HepG2 (cell line): Measurements from ENCODE around the gene PALS1. TPM values are rescaled to one million over a fixed set of nuclear protein-coding genes. Genes with fewer than 3 reads are reported as not detected.
A peak's percentile ranks its signal among the peaks of the same experiment; 100 is the strongest.

Experiments
- ATAC-seq: fragments of 200-7000 bp; cut with Tn5 transposase; 3 replicates; pipeline ENCODE4 v1.9.1; 2020; ENCODE audit warnings: mild to moderate bottlenecking, moderate library complexity
- BruUV-seq: library from RNA; stranded (reverse); fragments of 400-500 nt; replicated peaks from 2 replicates; lab custom pipeline; 2021; lab: Mats Ljungman, UMichigan
- CTCF ChIA-PET: fragments of 300-600 bp; formaldehyde crosslinking; extraction: SDS; loops from one replicate; lab custom pipeline; 2021; ENCODE audit warnings: low total read pairs, inconsistent platforms, low intra/inter-chr PET ratio; lab: Yijun Ruan, JAX
- POLR2A ChIA-PET: fragments of 350-600 bp; sonication (Branson Sonifier 250); formaldehyde crosslinking; loops from one replicate; lab custom pipeline; 2020; ENCODE audit warnings: antibody characterized with exemption, inconsistent platforms; lab: Yijun Ruan, JAX
- DNase-seq: peaks from one replicate; pipeline ENCODE4 v3.0.0-alpha.2; 2015; ENCODE audit warnings: low spot score
- FAIRE-seq: peaks from 3 replicates; lab custom pipeline; 2011; peaks lifted over from hg19 to GRCh38; lab: Jason Lieb, UNC
- H2AFZ ChIP-seq: one replicate; pipeline ENCODE4 v1.6.1; 2011; ENCODE audit warnings: low read length, inconsistent platforms
- H3K27ac ChIP-seq: fragments of 300-600 bp; 3 replicates; pipeline ENCODE4 v1.8.0; 2011; ENCODE audit warnings: mixed run types, mild to moderate bottlenecking, mixed read lengths, low read length, inconsistent platforms; ENCODE audit not compliant: insufficient read depth; ENCODE audit errors: extremely low read length
- H3K27me3 ChIP-seq, 2 experiments: fragments of 200-600 bp in 1 of 2; 2 replicates in 1 of 2; 3 replicates in 1 of 2; pipeline versions ENCODE4 v1.6.0 to v1.8.0; 2011; ENCODE audit warnings: low read length in 2 of 2, mild to moderate bottlenecking in 2 of 2, moderate library complexity in 2 of 2, inconsistent platforms in 1 of 2; ENCODE audit not compliant: insufficient read depth in 2 of 2, control insufficient read depth in 1 of 2
- H3K36me3 ChIP-seq, 2 experiments: fragments of 200-600 bp in 1 of 2; replicated peaks in 1 of 2; 2 replicates in 1 of 2; 3 replicates in 1 of 2; pipeline versions ENCODE4 v1.5.1 to v1.8.0; 2011; ENCODE audit warnings: low read length in 2 of 2, inconsistent platforms in 1 of 2; ENCODE audit not compliant: insufficient read depth in 2 of 2, control insufficient read depth in 1 of 2
- H3K4me1 ChIP-seq: 2 replicates; pipeline ENCODE4 v1.5.1; 2012; ENCODE audit warnings: low read length, inconsistent platforms; ENCODE audit not compliant: insufficient read depth
- H3K4me2 ChIP-seq: 2 replicates; pipeline ENCODE4 v1.6.0; 2011; ENCODE audit warnings: low read depth, low read length, inconsistent platforms
- H3K4me3 ChIP-seq, 3 experiments: fragments of 200-600 bp in 1 of 3; sonication (generic), shearing (Covaris generic) in 1 of 3; replicated peaks in 1 of 3; 2 replicates each; pipeline ENCODE4 v1.5.1; 2011 to 2016; ENCODE audit warnings: low read length in 3 of 3, inconsistent platforms in 2 of 3, low read depth in 2 of 3, mild to moderate bottlenecking in 2 of 3, control low read depth in 1 of 3, mixed read lengths in 1 of 3; ENCODE audit not compliant: insufficient read depth in 1 of 3
- H3K79me2 ChIP-seq: one replicate; pipeline ENCODE4 v1.6.1; 2011; ENCODE audit warnings: low read length, inconsistent platforms; ENCODE audit not compliant: insufficient read depth
- H3K9ac ChIP-seq: 2 replicates; pipeline ENCODE4 v1.6.0; 2011; ENCODE audit warnings: mild to moderate bottlenecking, low read depth, low read length, inconsistent platforms; ENCODE audit not compliant: insufficient read depth
- H3K9me3 ChIP-seq: 2 replicates; pipeline ENCODE4 v1.5.1; 2012; ENCODE audit warnings: mild to moderate bottlenecking, low read length
- H4K20me1 ChIP-seq: 2 replicates; pipeline ENCODE4 v1.6.0; 2011; ENCODE audit warnings: inconsistent platforms, mild to moderate bottlenecking, low read length, moderate library complexity; ENCODE audit not compliant: insufficient read depth
- ELF4 ChIP-seq: sonication (generic); formaldehyde crosslinking; IDR thresholded peaks from 2 replicates; pipeline ENCODE4 v1.5.0; 2020; ENCODE audit warnings: missing genetic modification reagents, mild to moderate bottlenecking, moderate library complexity, borderline replicate concordance
- FOSL2 ChIP-seq: sonication (generic); formaldehyde crosslinking; IDR thresholded peaks from 2 replicates; pipeline ENCODE4 v1.4.0; 2020; ENCODE audit warnings: missing genetic modification reagents
- HDAC6 ChIP-seq: fragments of 200-600 bp; sonication (generic); IDR thresholded peaks from 2 replicates; pipeline ENCODE4 v1.7.0; 2017; ENCODE audit warnings: mild to moderate bottlenecking, antibody characterized with exemption, low read length, low read depth
- ISX ChIP-seq: sonication (generic); formaldehyde crosslinking; conservative IDR thresholded peaks from 2 replicates; pipeline ENCODE4 v1.5.0; 2020; ENCODE audit warnings: missing genetic modification reagents
- KAT8 ChIP-seq: IDR thresholded peaks from 2 replicates; pipeline ENCODE4 v1.6.1; 2016; ENCODE audit warnings: missing genetic modification reagents, missing compliant biosample characterization
- RARG ChIP-seq: sonication (generic); formaldehyde crosslinking; IDR thresholded peaks from 2 replicates; pipeline ENCODE4 v1.4.0; 2020; ENCODE audit warnings: low read depth, mild to moderate bottlenecking, missing genetic modification reagents
- RFXAP ChIP-seq: sonication (generic); formaldehyde crosslinking; IDR thresholded peaks from 2 replicates; pipeline ENCODE4 v1.4.0; 2020; ENCODE audit warnings: missing genetic modification reagents, borderline replicate concordance
- ZNF121 ChIP-seq: sonication (generic); formaldehyde crosslinking; IDR thresholded peaks from 2 replicates; pipeline ENCODE4 v1.5.0; 2020; ENCODE audit warnings: mild to moderate bottlenecking, missing genetic modification reagents
- ZNF263 ChIP-seq: sonication (generic); formaldehyde crosslinking; IDR thresholded peaks from 2 replicates; pipeline ENCODE4 v1.4.0; 2020; ENCODE audit warnings: missing genetic modification reagents
- ZNF883 ChIP-seq: sonication (generic); formaldehyde crosslinking; IDR thresholded peaks from 2 replicates; pipeline ENCODE4 v1.5.1; 2020; ENCODE audit warnings: mild to moderate bottlenecking, missing genetic modification reagents; ENCODE audit errors: not compliant biosample characterization
- WGBS: methylation state at CpG from one replicate; pipeline ENCODE4 v1.1.6; 2017; ENCODE audit warnings: low lambda C conversion rate; 5-methylcytosine and 5-hydroxymethylcytosine counted together
- in situ Hi-C: cut with HindIII; loops from 2 replicates; pipeline ENCODE4 v1.10.0; 2017; ENCODE audit warnings: low pct_unique_long_range_greater_than_20kb; ENCODE audit not compliant: extremely low pct_ligation_motif_present
- intact Hi-C: fragments of 100-400 bp; cut with micrococcal nuclease; formaldehyde crosslinking; loops from one replicate; pipeline ENCODE4 v1.10.0; 2022; ENCODE audit not compliant: unreplicated experiment
- polyA plus RNA-seq, 8 experiments: library from polyadenylated mRNA; depleted of rRNA in 3 of 8; stranded (reverse) in 7 of 8; unstranded in 1 of 8; fragments of >200 nt; fragmentation: Illumina TruSeq in 4 of 8; extraction: Trizol in 4 of 8; gene quantifications; 2 replicates each; pipeline versions ENCODE4 v1.2.1 to v1.2.3, GENCODE V29; 2011 to 2016; ENCODE audit warnings: low read depth in 4 of 8, missing spikeins in 1 of 8, mixed read lengths in 1 of 8; ENCODE audit not compliant: insufficient read depth in 1 of 8
- total RNA-seq, 5 experiments: library from RNA; depleted of rRNA; stranded (reverse); fragments of >200 nt; fragmentation: Illumina TruSeq; extraction: Trizol; gene quantifications; 2 replicates each; pipeline ENCODE4 v1.2.3, GENCODE V29; 2016; ENCODE audit warnings: low read depth in 1 of 5
- TF ChIP-seq, protein P1 (sequence below): sonication (generic); formaldehyde crosslinking; IDR thresholded peaks from 2 replicates; pipeline ENCODE4 v1.4.0; 2020; ENCODE audit warnings: missing genetic modification reagents
- TF ChIP-seq, protein P2 (sequence below): sonication (generic); formaldehyde crosslinking; IDR thresholded peaks from 2 replicates; pipeline ENCODE4 v1.5.0; 2020; ENCODE audit warnings: mild to moderate bottlenecking, missing genetic modification reagents
- TF ChIP-seq, protein P3 (sequence below): sonication (generic); formaldehyde crosslinking; IDR thresholded peaks from 2 replicates; pipeline ENCODE4 v1.8.0; 2022; ENCODE audit warnings: mild to moderate bottlenecking, missing genetic modification reagents, borderline replicate concordance

PALS1 gene
- total and polyA plus RNA-seq, 2 of the 13 experiments (the other 11 are each of a cell fraction or from before 2014, with no cell fraction given): 8.8 to 20.0 TPM

GRCh38 chr14:67263499-67264149 lies 22.4 kb downstream of the PALS1 start:
- no peak for ATAC-seq
- H3K9ac ChIP-seq: no peak overlapping the region
- in situ Hi-C loops (no loop called here), intact Hi-C loops (no loop called here)
- H3K9me3 ChIP-seq: no peaks in the 10 kb centered on the region
- peaks cover 4% of the 10 kb centered on the region; the same call in 1 of the 2 replicates for H4K20me1 ChIP-seq
- no peak overlapping the region for H3K4me2 ChIP-seq
- DNase-seq: no peak
- H3K4me3 ChIP-seq: no peak overlapping the region
- POLR2A ChIA-PET: no interaction called here
- H3K4me1 ChIP-seq: peaks cover 13% of the 10 kb centered on the region
- WGBS: 93% methylated on average over 5 of the region's 5 CpGs
- 0 out of 5 replicates have a peak, but pooled peaks cover 0 to 3% of the 10 kb centered on the region in 2 experiments for H3K36me3 ChIP-seq
- H3K27ac ChIP-seq: no peak overlapping the region
- H3K79me2 ChIP-seq: peaks cover 58% of the 10 kb centered on the region
- no peak for FAIRE-seq
- CTCF ChIA-PET: no interaction called here
- no TSS peak for BruUV-seq
- H3K27me3 ChIP-seq: no peaks in the 10 kb centered on the region
- TF ChIP-seq ZNF121 (CRISPR knock-in tag) (peak; percentile 38), ELF4 (CRISPR knock-in tag) (no peak)
- no peak overlapping the region for H2AFZ ChIP-seq

DNA sequence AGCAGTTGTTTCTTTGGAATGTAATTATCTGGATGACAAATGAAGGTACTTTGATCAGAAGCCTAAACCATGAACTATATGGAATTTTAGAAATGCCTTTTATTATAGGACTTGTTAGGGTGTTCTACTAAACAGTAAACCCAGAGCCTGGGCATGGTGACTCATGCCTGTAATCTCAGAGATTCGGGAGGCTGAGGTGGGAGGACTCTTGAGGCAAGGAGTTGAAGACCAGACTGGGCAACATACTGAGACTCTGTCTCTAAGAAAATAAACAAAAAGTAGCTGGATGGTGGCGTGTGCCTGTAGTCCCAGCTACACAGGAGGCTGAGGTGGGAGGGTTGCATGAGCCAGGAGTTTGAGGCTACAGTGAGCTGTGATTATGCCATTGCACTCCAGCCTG lies 23.9 kb downstream of the PALS1 start:
- ATAC-seq (no peak), DNase-seq (no peak), FAIRE-seq (no peak)
- intact Hi-C loops (no loop called here), in situ Hi-C loops (no loop called here)
- no peaks in the 10 kb centered on the region for H3K9me3 ChIP-seq
- ChIA-PET CTCF (no interaction called here), POLR2A (interaction anchor here (0.7 kb wide), 1 partner anchor 24 kb away, joined by 3 read pairs; no protein-coding TSS in a partner anchor)
- H3K79me2 ChIP-seq: peaks cover 64% of the 10 kb centered on the region
- H3K4me2 ChIP-seq: no peak overlapping the region
- H3K4me1 ChIP-seq: peaks cover 25% of the 10 kb centered on the region
- no peak overlapping the region for H3K4me3 ChIP-seq
- no TSS peak for BruUV-seq
- H2AFZ ChIP-seq: no peak overlapping the region
- H3K36me3 ChIP-seq: 0 out of 5 replicates have a peak, but pooled peaks cover 0 to 3% of the 10 kb centered on the region in 2 experiments
- TF ChIP-seq RARG (CRISPR knock-in tag): no peak
- TF ChIP-seq FOSL2 (CRISPR knock-in tag): peak; percentile 22; the same call in 1 of the 2 replicates
- TF ChIP-seq ISX (CRISPR knock-in tag): no peak
- TF ChIP-seq, protein P1, sequence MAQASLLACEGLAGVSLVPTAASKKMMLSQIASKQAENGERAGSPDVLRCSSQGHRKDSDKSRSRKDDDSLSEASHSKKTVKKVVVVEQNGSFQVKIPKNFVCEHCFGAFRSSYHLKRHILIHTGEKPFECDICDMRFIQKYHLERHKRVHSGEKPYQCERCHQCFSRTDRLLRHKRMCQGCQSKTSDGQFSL (CRISPR knock-in tag): no peak
- TF ChIP-seq, protein P2, sequence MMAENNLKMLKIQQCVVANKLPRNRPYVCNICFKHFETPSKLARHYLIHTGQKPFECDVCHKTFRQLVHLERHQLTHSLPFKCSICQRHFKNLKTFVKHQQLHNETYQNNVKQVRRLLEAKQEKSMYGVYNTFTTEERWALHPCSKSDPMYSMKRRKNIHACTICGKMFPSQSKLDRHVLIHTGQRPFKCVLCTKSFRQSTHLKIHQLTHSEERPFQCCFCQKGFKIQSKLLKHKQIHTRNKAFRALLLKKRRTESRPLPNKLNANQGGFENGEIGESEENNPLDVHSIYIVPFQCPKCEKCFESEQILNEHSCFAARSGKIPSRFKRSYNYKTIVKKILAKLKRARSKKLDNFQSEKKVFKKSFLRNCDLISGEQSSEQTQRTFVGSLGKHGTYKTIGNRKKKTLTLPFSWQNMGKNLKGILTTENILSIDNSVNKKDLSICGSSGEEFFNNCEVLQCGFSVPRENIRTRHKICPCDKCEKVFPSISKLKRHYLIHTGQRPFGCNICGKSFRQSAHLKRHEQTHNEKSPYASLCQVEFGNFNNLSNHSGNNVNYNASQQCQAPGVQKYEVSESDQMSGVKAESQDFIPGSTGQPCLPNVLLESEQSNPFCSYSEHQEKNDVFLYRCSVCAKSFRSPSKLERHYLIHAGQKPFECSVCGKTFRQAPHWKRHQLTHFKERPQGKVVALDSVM (CRISPR knock-in tag): 0 out of 2 replicates have a peak, but pooled peaks have one; percentile 18
- TF ChIP-seq HDAC6: no peak
- TF ChIP-seq, protein P3, sequence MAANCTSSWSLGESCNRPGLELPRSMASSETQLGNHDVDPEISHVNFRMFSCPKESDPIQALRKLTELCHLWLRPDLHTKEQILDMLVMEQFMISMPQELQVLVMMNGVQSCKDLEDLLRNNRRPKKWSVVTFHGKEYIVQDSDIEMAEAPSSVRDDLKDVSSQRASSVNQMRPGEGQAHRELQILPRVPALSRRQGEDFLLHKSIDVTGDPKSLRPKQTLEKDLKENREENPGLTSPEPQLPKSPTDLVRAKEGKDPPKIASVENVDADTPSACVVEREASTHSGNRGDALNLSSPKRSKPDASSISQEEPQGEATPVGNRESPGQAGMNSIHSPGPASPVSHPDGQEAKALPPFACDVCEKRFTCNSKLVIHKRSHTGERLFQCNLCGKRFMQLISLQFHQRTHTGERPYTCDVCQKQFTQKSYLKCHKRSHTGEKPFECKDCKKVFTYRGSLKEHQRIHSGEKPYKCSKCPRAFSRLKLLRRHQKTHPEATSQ (CRISPR knock-in tag): no peak
- no peak for TF ChIP-seq ZNF883 (CRISPR knock-in tag)
- TF ChIP-seq KAT8 (CRISPR knock-in tag): no peak
- TF ChIP-seq RFXAP (CRISPR knock-in tag): no peak
- TF ChIP-seq ZNF263: peak; percentile 59; the same call in 1 of the 2 replicates
- no peak overlapping the region for H3K9ac ChIP-seq
- peaks cover 4% of the 10 kb centered on the region; the same call in 1 of the 2 replicates for H4K20me1 ChIP-seq
- no peak overlapping the region for H3K27ac ChIP-seq
- 97% methylated on average over 2 of the region's 2 CpGs for WGBS
- H3K27me3 ChIP-seq: no peaks in the 10 kb centered on the region
